A549 (cell line): ENCODE measurements around the gene ELMOD2. TPM values are rescaled to one million over a fixed set of nuclear protein-coding genes. Genes with fewer than 3 reads are reported as not detected.

Source experiments
- polyA plus RNA-seq, 4 experiments: library from polyadenylated mRNA; depleted of rRNA in 3 of 4; stranded (reverse); fragments of >200 nt; fragmentation: RNase III in 1 of 4; extraction: RNeasy Plus Mini Kit Qiagen cat#74134 plus additional on column Dnase treatment in 1 of 4; gene quantifications; 2 replicates in 3 of 4; 3 replicates in 1 of 4; pipeline ENCODE4 v1.2.3, GENCODE V29; 2011 to 2017
- small RNA-seq, 6 experiments: library from RNA; depleted of rRNA; stranded (forward); fragments of <200 nt; gene quantifications; one replicate each; pipeline ENCODE3, GENCODE V24; 2012

The ELMOD2 gene
- polyA plus RNA-seq, 2 of the 4 experiments (the other 2 are of a cell fraction), result 11.8 to 36.6 TPM

Small RNA genes lying within 50 kb of the gene (small RNA-seq; reads per million reads assigned to genes)
- gene AC108019.1, result 0 reads per million in 6 experiments
- gene RN7SL152P, result 0 reads per million in 6 experiments

Other genes starting within 250 kb of the ELMOD2 start
- gene SCOC, start 150.5 kb upstream of the ELMOD2 start, polyA plus RNA-seq (2011; rRNA removed), result 49.7 and 71.9 TPM in 2 replicates
- gene SCOC, start 150.5 kb upstream of the ELMOD2 start, polyA plus RNA-seq (2017; fragmentation: RNase III; extraction: RNeasy Plus Mini Kit Qiagen cat#74134 plus additional on column Dnase treatment), result 46.0 to 50.0 TPM (median 49.3 TPM) in 3 replicates
- 20.6 and 30.9 TPM in 2 replicates for gene CLGN, start 96.5 kb upstream of the ELMOD2 start, polyA plus RNA-seq (2011; rRNA removed)
- gene CLGN, start 96.5 kb upstream of the ELMOD2 start, polyA plus RNA-seq (2017; fragmentation: RNase III; extraction: RNeasy Plus Mini Kit Qiagen cat#74134 plus additional on column Dnase treatment), result 8.3 to 8.9 TPM (median 8.4 TPM) in 3 replicates
- gene MGAT4D, start 25.9 kb upstream of the ELMOD2 start, polyA plus RNA-seq (2011; rRNA removed), result not detected in 2 replicates
- gene MGAT4D, start 25.9 kb upstream of the ELMOD2 start, polyA plus RNA-seq (2017; fragmentation: RNase III; extraction: RNeasy Plus Mini Kit Qiagen cat#74134 plus additional on column Dnase treatment), result not detected in 3 replicates
- gene UCP1, start 44.8 kb downstream of the ELMOD2 start, polyA plus RNA-seq (2011; rRNA removed), result 0.13 TPM in 1 of 2 replicates, not detected in the other
- gene UCP1, start 44.8 kb downstream of the ELMOD2 start, polyA plus RNA-seq (2017; fragmentation: RNase III; extraction: RNeasy Plus Mini Kit Qiagen cat#74134 plus additional on column Dnase treatment), result not detected in 3 replicates
- 11.8 and 12.2 TPM in 2 replicates for gene TBC1D9, start 232.2 kb downstream of the ELMOD2 start, polyA plus RNA-seq (2011; rRNA removed)
- 5.0 to 5.6 TPM (median 5.4 TPM) in 3 replicates for gene TBC1D9, start 232.2 kb downstream of the ELMOD2 start, polyA plus RNA-seq (2017; fragmentation: RNase III; extraction: RNeasy Plus Mini Kit Qiagen cat#74134 plus additional on column Dnase treatment)